KBM-7 (cell line): ENCODE results near the gene ZNG1B.
"Not testable (repeated sequence)": the region's sequence is repeated elsewhere in the genome, so short reads cannot be mapped to it uniquely, and the experiment has no call there.

ENCODE experiments used
- DNase-seq: peaks from one replicate; pipeline ENCODE4 v3.0.0-alpha.2; 2015
- in situ Hi-C: fragments of 300-500 bp; cut with MboI; formaldehyde crosslinking; loops from 2 replicates; pipeline ENCODE4 v1.14.3; 2020; ENCODE audit warnings: low sequenced_read_pairs, low pct_unique_long_range_greater_than_20kb, mixed read lengths

The ZNG1B gene

GRCh38 chr2:113540834-113541203 lies 103.3 kb downstream of the ZNG1B start:
- DNase-seq, in situ Hi-C loops: not testable (repeated sequence)

- in situ Hi-C loops: not testable (repeated sequence)
- DNase-seq: peak; percentile 31
These were observed 103.9 kb downstream of the ZNG1B start for GRCh38 chr2:113541204-113541975.

- in situ Hi-C loops: not testable (repeated sequence)
- DNase-seq: peak; percentile 3
These were observed 104.5 kb downstream of the ZNG1B start for GRCh38 chr2:113541976-113542485.

GRCh38 chr2:113542529-113542928 lies 105.0 kb downstream of the ZNG1B start:
- not testable (repeated sequence) for DNase-seq

More at GRCh38 chr2:113542529-113542928, 105.0 kb downstream of the ZNG1B start:
- in situ Hi-C loops: not testable (repeated sequence)
